ENCODE data around the gene MAGEF1.

- TF ChIP-seq NFIX (CRISPR knock-in tag; IDR thresholded peaks at IDR 0.05; ENCODE audit: low read depth), result no peak
- TF ChIP-seq USF2 (CRISPR knock-in tag; IDR thresholded peaks at IDR 0.05), result no peak
- TF ChIP-seq POLR2A (conservative IDR thresholded peaks at IDR 0.05), result no peak
- TF ChIP-seq FOXP1 (CRISPR knock-in tag; IDR thresholded peaks at IDR 0.05), result no peak
- no peak for TF ChIP-seq ZC3H11A (IDR thresholded peaks at IDR 0.05; ENCODE audit: low read depth, low read length)
- no peak for TF ChIP-seq TSHZ1 (CRISPR knock-in tag; IDR thresholded peaks at IDR 0.05)
- TF ChIP-seq MAFK (IDR thresholded peaks at IDR 0.05; ENCODE audit: low read length), result no peak
- TF ChIP-seq SP1 (CRISPR knock-in tag; IDR thresholded peaks at IDR 0.05), result no peak
Measured at GRCh38 chr3:184676927-184677326, 34.9 kb downstream of the MAGEF1 start.
